Activated CD4-positive, alpha-beta T cell treated with anti-CD3 and anti-CD28 coated beads, Interleukin-2, amount 50 U/mL, for 4 hours (primary cell): Measurements from ENCODE around the gene TBX18.

ENCODE experiments used
- DNase-seq, 2 experiments: peaks; one replicate each; pipeline ENCODE4 v3.0.0-alpha.2; 2020

TBX18 gene

GRCh38 chr6:84667252-84668213, 96.9 kb downstream of the TBX18 start:
- no peak for DNase-seq

- no peak for DNase-seq
These were observed 99.0 kb downstream of the TBX18 start for GRCh38 chr6:84665401-84665800.

GRCh38 chr6:84663866-84664265, 100.5 kb downstream of the TBX18 start:
- DNase-seq = no peak

GRCh38 chr6:84657486-84657885, 106.9 kb downstream of the TBX18 start:
- no peak for DNase-seq

GRCh38 chr6:84657025-84657424, 107.4 kb downstream of the TBX18 start:
- DNase-seq = no peak

- no peak for DNase-seq
These were observed 111.3 kb downstream of the TBX18 start for GRCh38 chr6:84653027-84653551.

GRCh38 chr6:84652356-84653026, 111.9 kb downstream of the TBX18 start:
- no peak for DNase-seq

- DNase-seq = no peak
These were observed 112.8 kb downstream of the TBX18 start for GRCh38 chr6:84651583-84651982.

- no peak for DNase-seq
These were observed 116.0 kb downstream of the TBX18 start for GRCh38 chr6:84648444-84648843.

GRCh38 chr6:84645563-84646266, 118.7 kb downstream of the TBX18 start:
- no peak for DNase-seq

GRCh38 chr6:84645000-84645399, 119.4 kb downstream of the TBX18 start:
- no peak for DNase-seq

- no peak for DNase-seq
These were observed 120.6 kb downstream of the TBX18 start for GRCh38 chr6:84643778-84644177.

GRCh38 chr6:84641076-84641475, 123.3 kb downstream of the TBX18 start:
- no peak for DNase-seq

GRCh38 chr6:84639396-84639795, 125.0 kb downstream of the TBX18 start:
- DNase-seq = no peak

GRCh38 chr6:84638286-84638685, 126.1 kb downstream of the TBX18 start:
- no peak for DNase-seq
